ENCODE data around the gene KRTAP27-1.

KRTAP27-1 gene

GRCh38 chr21:30337276-30337744 lies at the start of gene KRTAP27-1:
KRTAP27-1 (minus strand) TSS chr21:30337694; CDS start chr21:30337668, 26 bp downstream.
- no peak for DNase-seq (ENCODE audit: low read depth in 2 of 2)

GRCh38 chr21:30382201-30382600 lies 44.7 kb upstream of the KRTAP27-1 start:
- no peak for DNase-seq (ENCODE audit: low read depth in 2 of 2)

- no peak for DNase-seq (ENCODE audit: low read depth in 2 of 2)
These were observed 34.8 kb upstream of the KRTAP27-1 start, which contains the start of gene KRTAP13-2 for GRCh38 chr21:30372139-30372770. KRTAP13-2 (minus strand) TSS chr21:30372271; CDS start chr21:30372213, 58 bp downstream.

- DNase-seq (ENCODE audit: low read depth in 2 of 2), result no peak
These were observed 18.4 kb upstream of the KRTAP27-1 start for GRCh38 chr21:30355906-30356305.

- no peak for DNase-seq (ENCODE audit: low read depth in 2 of 2)
These were observed 17.0 kb upstream of the KRTAP27-1 start for GRCh38 chr21:30354308-30355005.

- DNase-seq (ENCODE audit: low read depth in 2 of 2), result no peak
These were observed 14.0 kb upstream of the KRTAP27-1 start for GRCh38 chr21:30351534-30351933.

GRCh38 chr21:30349572-30349971 lies 12.1 kb upstream of the KRTAP27-1 start:
- no peak for DNase-seq (ENCODE audit: low read depth in 2 of 2)

GRCh38 chr21:30348506-30348905 lies 11.0 kb upstream of the KRTAP27-1 start, which contains the start of gene KRTAP23-1:
KRTAP23-1 (minus strand) TSS chr21:30348606; CDS start chr21:30348606, 0 bp downstream.
- no peak for DNase-seq (ENCODE audit: low read depth in 2 of 2)

GRCh38 chr21:30345014-30345413 lies 7.5 kb upstream of the KRTAP27-1 start:
- no peak for DNase-seq (ENCODE audit: low read depth in 2 of 2)

- no peak for DNase-seq (ENCODE audit: low read depth in 2 of 2)
These were observed 3.5 kb upstream of the KRTAP27-1 start for GRCh38 chr21:30340714-30341573.

- no peak for DNase-seq (ENCODE audit: low read depth in 2 of 2)
These were observed 1.2 kb upstream of the KRTAP27-1 start for GRCh38 chr21:30338717-30339116.

GRCh38 chr21:30337772-30338171 lies 278 bp upstream of the KRTAP27-1 start:
- no peak for DNase-seq (ENCODE audit: low read depth in 2 of 2)

- DNase-seq (ENCODE audit: low read depth in 2 of 2), result no peak
These were observed 898 bp downstream of the KRTAP27-1 start for GRCh38 chr21:30336596-30336995.

GRCh38 chr21:30333736-30334135 lies 3.8 kb downstream of the KRTAP27-1 start:
- DNase-seq (ENCODE audit: low read depth in 2 of 2), result no peak

- DNase-seq (ENCODE audit: low read depth in 2 of 2), result no peak
These were observed 4.8 kb downstream of the KRTAP27-1 start for GRCh38 chr21:30332681-30333080.

GRCh38 chr21:30329203-30329875 lies 8.2 kb downstream of the KRTAP27-1 start:
- DNase-seq (ENCODE audit: low read depth in 2 of 2), result no peak

- no peak for DNase-seq (ENCODE audit: low read depth in 2 of 2)
These were observed 11.1 kb downstream of the KRTAP27-1 start for GRCh38 chr21:30326390-30326789.

GRCh38 chr21:30320215-30320614 lies 17.3 kb downstream of the KRTAP27-1 start, which contains the start of gene KRTAP26-1:
KRTAP26-1 (minus strand) TSS chr21:30320315; CDS start chr21:30320035, 280 bp downstream.
- DNase-seq (ENCODE audit: low read depth in 2 of 2), result no peak

GRCh38 chr21:30315701-30316100 lies 21.8 kb downstream of the KRTAP27-1 start:
- no peak for DNase-seq (ENCODE audit: low read depth in 2 of 2)

GRCh38 chr21:30306884-30307283 lies 30.6 kb downstream of the KRTAP27-1 start:
- DNase-seq (ENCODE audit: low read depth in 2 of 2), result no peak

GRCh38 chr21:30305136-30305535 lies 32.4 kb downstream of the KRTAP27-1 start:
- DNase-seq (ENCODE audit: low read depth in 2 of 2), result no peak
